HepG2 (cell line): ENCODE measurements around the gene PIKFYVE. TPM values are rescaled to one million over a fixed set of nuclear protein-coding genes. Genes with fewer than 3 reads are reported as not detected.

ENCODE experiments used
- BCL6 ChIP-seq: IDR thresholded peaks from 2 replicates; pipeline ENCODE4 v1.6.1; 2016; ENCODE audit warnings: missing genetic modification reagents, missing compliant biosample characterization
- CC2D1A ChIP-seq: sonication (generic); formaldehyde crosslinking; IDR thresholded peaks from 2 replicates; pipeline ENCODE4 v1.8.1; 2023; ENCODE audit warnings: mild to moderate bottlenecking, missing genetic modification reagents
- FOXJ3 ChIP-seq: sonication (generic); formaldehyde crosslinking; IDR thresholded peaks from 2 replicates; pipeline ENCODE4 v1.4.0; 2020; ENCODE audit warnings: missing genetic modification reagents, mild to moderate bottlenecking, borderline replicate concordance
- GABPA ChIP-seq, 2 experiments: IDR thresholded peaks; 2 replicates each; pipeline ENCODE4 v1.6.1; 2011 to 2016; ENCODE audit warnings: low read depth in 2 of 2, low read length in 1 of 2, missing biosample characterization in 1 of 2, missing genetic modification characterization in 1 of 2
- MTERF4 ChIP-seq: sonication (generic); formaldehyde crosslinking; IDR thresholded peaks from 2 replicates; pipeline ENCODE4 v1.8.0; 2023; ENCODE audit warnings: mild to moderate bottlenecking, missing genetic modification reagents
- POLR2G ChIP-seq: fragments of 200-400 bp; formaldehyde crosslinking; IDR thresholded peaks from 2 replicates; pipeline ENCODE4 v1.6.1; 2018; ENCODE audit warnings: mild to moderate bottlenecking, low read depth, low read length, moderate library complexity
- PRMT3 ChIP-seq: sonication (generic); formaldehyde crosslinking; IDR thresholded peaks from 2 replicates; pipeline ENCODE4 v1.8.1; 2022; ENCODE audit warnings: low read depth, mild to moderate bottlenecking, moderate library complexity, missing genetic modification reagents, borderline replicate concordance
- RFX5 ChIP-seq: IDR thresholded peaks from 2 replicates; pipeline ENCODE4 v1.6.1; 2011; ENCODE audit warnings: low read depth, low read length, improper control_type of control experiment
- RXRA ChIP-seq: sonication (generic); formaldehyde crosslinking; IDR thresholded peaks from 2 replicates; pipeline ENCODE4 v1.5.1; 2020; ENCODE audit warnings: missing genetic modification reagents
- ZBTB34 ChIP-seq: sonication (generic); formaldehyde crosslinking; IDR thresholded peaks from 2 replicates; pipeline ENCODE4 v1.8.0; 2022; ENCODE audit warnings: mild to moderate bottlenecking, missing genetic modification reagents
- ZFAT ChIP-seq: sonication (generic); formaldehyde crosslinking; conservative IDR thresholded peaks from 2 replicates; pipeline ENCODE4 v1.8.1; 2023; ENCODE audit warnings: missing genetic modification reagents, inconsistent platforms
- ZFP41 ChIP-seq: sonication (generic); formaldehyde crosslinking; IDR thresholded peaks from 2 replicates; pipeline ENCODE4 v1.4.0; 2020; ENCODE audit warnings: mild to moderate bottlenecking, missing genetic modification reagents, borderline replicate concordance
- ZNF180 ChIP-seq: sonication (generic); formaldehyde crosslinking; IDR thresholded peaks from 2 replicates; pipeline ENCODE4 v1.4.0; 2020; ENCODE audit warnings: low read depth, missing genetic modification reagents, borderline replicate concordance
- ZNF280D ChIP-seq: sonication (generic); formaldehyde crosslinking; IDR thresholded peaks from 2 replicates; pipeline ENCODE4 v1.5.1; 2020; ENCODE audit warnings: mild to moderate bottlenecking, missing genetic modification reagents
- ZNF296 ChIP-seq: sonication (generic); formaldehyde crosslinking; conservative IDR thresholded peaks from 2 replicates; pipeline ENCODE4 v1.5.0; 2020; ENCODE audit warnings: mild to moderate bottlenecking, missing genetic modification reagents
- ZNF44 ChIP-seq: sonication (generic); formaldehyde crosslinking; IDR thresholded peaks from 2 replicates; pipeline ENCODE4 v1.5.1; 2020; ENCODE audit warnings: mild to moderate bottlenecking, missing genetic modification reagents
- ZNF496 ChIP-seq: sonication (generic); formaldehyde crosslinking; IDR thresholded peaks from 2 replicates; pipeline ENCODE4 v1.8.1; 2023; ENCODE audit warnings: mild to moderate bottlenecking, moderate library complexity, missing genetic modification reagents; ENCODE audit not compliant: insufficient replicate concordance
- ZNF512 ChIP-seq: sonication (generic); formaldehyde crosslinking; IDR thresholded peaks from 2 replicates; pipeline ENCODE4 v1.4.0; 2020; ENCODE audit warnings: mild to moderate bottlenecking, missing genetic modification reagents
- ZNF570 ChIP-seq: sonication (generic); formaldehyde crosslinking; IDR thresholded peaks from 2 replicates; pipeline ENCODE4 v1.4.0; 2020; ENCODE audit warnings: mild to moderate bottlenecking, missing genetic modification reagents, borderline replicate concordance
- ZNF670 ChIP-seq: sonication (generic); formaldehyde crosslinking; IDR thresholded peaks from 2 replicates; pipeline ENCODE4 v1.8.0; 2022; ENCODE audit warnings: mild to moderate bottlenecking, missing genetic modification reagents, borderline replicate concordance
- ZNF7 ChIP-seq: IDR thresholded peaks from 2 replicates; pipeline ENCODE4 v1.6.1; 2016; ENCODE audit warnings: missing biosample characterization, missing genetic modification reagents
- ZNF879 ChIP-seq: sonication (generic); formaldehyde crosslinking; IDR thresholded peaks from 2 replicates; pipeline ENCODE4 v1.8.1; 2023; ENCODE audit warnings: missing genetic modification reagents
- ZNF891 ChIP-seq: sonication (generic); formaldehyde crosslinking; IDR thresholded peaks from 2 replicates; pipeline ENCODE4 v1.5.0; 2020; ENCODE audit warnings: mild to moderate bottlenecking, missing genetic modification reagents
- ZSCAN29 ChIP-seq: sonication (generic); formaldehyde crosslinking; conservative IDR thresholded peaks from 2 replicates; pipeline ENCODE4 v1.4.0; 2020; ENCODE audit warnings: mild to moderate bottlenecking, missing genetic modification reagents
- polyA plus RNA-seq, 8 experiments: library from polyadenylated mRNA; depleted of rRNA in 3 of 8; stranded (reverse) in 7 of 8; unstranded in 1 of 8; fragments of >200 nt; fragmentation: Illumina TruSeq in 4 of 8; extraction: Trizol in 4 of 8; gene quantifications; 2 replicates each; pipeline versions ENCODE4 v1.2.1 to v1.2.3, GENCODE V29; 2011 to 2016; ENCODE audit warnings: low read depth in 4 of 8, missing spikeins in 1 of 8, mixed read lengths in 1 of 8; ENCODE audit not compliant: insufficient read depth in 1 of 8
- total RNA-seq, 5 experiments: library from RNA; depleted of rRNA; stranded (reverse); fragments of >200 nt; fragmentation: Illumina TruSeq; extraction: Trizol; gene quantifications; 2 replicates each; pipeline ENCODE4 v1.2.3, GENCODE V29; 2016; ENCODE audit warnings: low read depth in 1 of 5

PIKFYVE gene
- total and polyA plus RNA-seq, 2 of the 13 experiments (the other 11 are each of a cell fraction or from before 2014, with no cell fraction given), result 20.2 to 21.7 TPM

GRCh38 chr2:208265371-208265800 is 669 bp upstream of the PIKFYVE start (continued):
- TF ChIP-seq CC2D1A, result no peak
- TF ChIP-seq ZBTB34 (CRISPR knock-in tag), result no peak
- no peak for TF ChIP-seq BCL6 (CRISPR knock-in tag)
- 0 out of 2 replicates have a peak, but pooled peaks have one; percentile 85 for TF ChIP-seq ZFAT
- no peak for TF ChIP-seq ZNF180 (CRISPR knock-in tag)
- TF ChIP-seq POLR2G, result peak; percentile 65
- TF ChIP-seq ZNF891 (CRISPR knock-in tag), result no peak
- no peak for TF ChIP-seq ZNF496
- TF ChIP-seq ZNF7 (CRISPR knock-in tag), result no peak
- TF ChIP-seq ZNF280D (CRISPR knock-in tag), result no peak
- TF ChIP-seq ZNF670 (CRISPR knock-in tag), result no peak
- TF ChIP-seq PRMT3 (CRISPR knock-in tag), result no peak
- no peak for TF ChIP-seq ZNF570 (CRISPR knock-in tag)
- TF ChIP-seq MTERF4 (CRISPR knock-in tag), result no peak
- no peak for TF ChIP-seq ZNF44 (CRISPR knock-in tag)
- no peak for TF ChIP-seq ZNF879 (CRISPR knock-in tag)
- no peak for TF ChIP-seq ZNF296 (CRISPR knock-in tag)
- TF ChIP-seq ZNF512, result no peak
- no peak for TF ChIP-seq RFX5
- no peak for TF ChIP-seq FOXJ3 (CRISPR knock-in tag)
- TF ChIP-seq GABPA (IDR thresholded peaks at IDR 0.05; ENCODE audit: low read depth, low read length), result peak; percentile 16; the same call in 1 of the 2 replicates
- peak; percentile 80 for TF ChIP-seq GABPA (CRISPR knock-in tag; IDR thresholded peaks at IDR 0.05; ENCODE audit: low read depth)
- TF ChIP-seq RXRA (CRISPR knock-in tag), result no peak
- no peak for TF ChIP-seq ZFP41 (CRISPR knock-in tag)
- TF ChIP-seq ZSCAN29 (CRISPR knock-in tag), result no peak
